Measurements from ENCODE around the gene SPATS2L. TPM values are rescaled to one million over a fixed set of nuclear protein-coding genes. Genes with fewer than 3 reads are reported as not detected.

SPATS2L gene
- polyA plus RNA-seq, 1 of the 3 experiments (the other 2 are of a cell fraction): 86.8 TPM

DNA sequence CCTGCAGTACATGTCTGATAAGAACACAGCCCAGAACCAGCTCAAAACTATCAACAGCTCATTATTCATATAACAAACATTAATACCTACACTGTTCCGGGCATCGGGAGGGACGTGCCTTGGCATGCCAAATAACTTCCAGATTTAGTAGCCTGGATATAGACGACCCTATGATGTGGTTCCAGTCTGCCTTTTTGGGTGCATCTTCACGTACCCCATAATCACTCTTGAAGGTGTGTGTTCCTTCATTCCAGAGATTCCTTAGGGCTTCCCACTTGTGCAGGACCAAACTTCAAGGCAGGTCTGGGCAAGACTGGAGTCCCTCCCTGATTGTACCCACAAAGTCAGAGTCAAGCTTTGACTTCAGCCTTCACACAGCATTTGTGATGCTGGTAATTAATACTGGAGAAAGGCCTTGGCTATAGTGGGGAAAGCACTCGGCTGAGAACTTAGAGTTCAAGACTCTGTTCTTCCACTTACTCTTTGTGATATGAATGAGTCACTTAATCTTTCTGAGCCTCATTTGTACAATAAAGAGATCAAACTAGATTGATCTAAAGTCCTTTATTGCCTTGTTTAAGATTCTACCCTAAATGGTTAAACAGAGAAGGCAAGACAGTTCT, 27.7 kb upstream of the SPATS2L start:
- Histone ChIP-seq H3K27ac (ENCODE audit: low read depth in 2 of 2, low read length in 1 of 2) (no peak overlapping the region), H3F3A (replicated peaks; ENCODE audit: insufficient read depth) (no peaks in the 10 kb centered on the region), H3K9me2 (peaks cover 4% of the 10 kb centered on the region; the same call in 1 of the 2 replicates), H3K4me1 (ENCODE audit: control insufficient read depth in 1 of 2, insufficient read depth in 2 of 2, low read depth in 1 of 2, low read length in 1 of 2) (no peaks in the 10 kb centered on the region; a peak in 1 of 4 replicates), H3K9me3 (no peaks in the 10 kb centered on the region), H2AFZ (ENCODE audit: low read depth) (0 out of 2 replicates have a peak overlapping the region, but pooled peaks have one; percentile 49), H3K79me2 (ENCODE audit: insufficient read depth) (no peaks in the 10 kb centered on the region), H3K9ac (no peak overlapping the region), H4K20me1 (ENCODE audit: insufficient read depth) (no peaks in the 10 kb centered on the region), H3K4me3 (ENCODE audit: low read depth in 2 of 2, low read length in 1 of 2) (no peak overlapping the region), H3K36me3 (replicated peaks in 1 of 2; ENCODE audit: control insufficient read depth in 1 of 2, insufficient read depth in 2 of 2, low read length in 1 of 2) (no peaks in the 10 kb centered on the region), H3K4me2 (no peak overlapping the region), H3K27me3 (ENCODE audit: insufficient read depth) (no peaks in the 10 kb centered on the region; the same call in 1 of the 2 replicates)
- POLR2A ChIA-PET: no interaction called here
- WGBS (ENCODE audit: low lambda C conversion rate): 88% methylated on average over 6 of the region's 6 CpGs
- no peak for DNase-seq
- no peak for TF ChIP-seq FOXJ3 (CRISPR knock-in tag; IDR thresholded peaks at IDR 0.05)
- TF ChIP-seq EZH2phosphoT487 (IDR thresholded peaks at IDR 0.05; ENCODE audit: borderline replicate concordance, low read depth): no peak
- no peak for TF ChIP-seq TEAD4 (IDR thresholded peaks at IDR 0.05; ENCODE audit: borderline replicate concordance, insufficient read depth)
- no peak for TF ChIP-seq FOSL2 (IDR thresholded peaks at IDR 0.05; ENCODE audit: borderline replicate concordance, low read depth)
- TF ChIP-seq RCOR1 (IDR thresholded peaks at IDR 0.05; ENCODE audit: low read length): no peak
- no peak for TF ChIP-seq POLR2AphosphoS5 (IDR thresholded peaks at IDR 0.05; ENCODE audit: low read depth, low read length)
- TF ChIP-seq YY1 (IDR thresholded peaks at IDR 0.05; ENCODE audit: low read depth): no peak
- no peak for TF ChIP-seq TAF1 (IDR thresholded peaks at IDR 0.05; ENCODE audit: borderline replicate concordance, low read depth, low read length)
- CTCF ChIA-PET: no interaction called here

DNA sequence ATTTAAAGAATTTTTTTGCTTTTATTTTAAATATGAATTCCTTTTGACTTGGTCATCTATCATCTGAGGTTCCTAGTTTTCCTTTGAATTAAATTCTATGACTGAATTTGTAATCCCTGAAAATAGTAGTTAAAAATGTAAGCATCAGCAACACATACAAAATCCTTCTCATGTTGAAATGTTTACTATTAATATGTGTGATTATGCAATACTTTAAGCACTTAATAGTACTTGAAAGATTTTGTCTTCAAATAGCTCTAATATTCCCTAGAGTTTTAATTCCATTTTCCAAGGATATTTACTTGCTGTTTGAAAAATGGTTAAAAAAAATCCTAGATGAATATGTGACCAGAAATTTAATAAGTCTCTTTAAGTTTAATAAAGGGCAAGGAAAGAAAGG, 26.6 kb upstream of the SPATS2L start:
- H3K4me2 ChIP-seq: no peak overlapping the region
- no peak for DNase-seq
- TF ChIP-seq, protein P1, sequence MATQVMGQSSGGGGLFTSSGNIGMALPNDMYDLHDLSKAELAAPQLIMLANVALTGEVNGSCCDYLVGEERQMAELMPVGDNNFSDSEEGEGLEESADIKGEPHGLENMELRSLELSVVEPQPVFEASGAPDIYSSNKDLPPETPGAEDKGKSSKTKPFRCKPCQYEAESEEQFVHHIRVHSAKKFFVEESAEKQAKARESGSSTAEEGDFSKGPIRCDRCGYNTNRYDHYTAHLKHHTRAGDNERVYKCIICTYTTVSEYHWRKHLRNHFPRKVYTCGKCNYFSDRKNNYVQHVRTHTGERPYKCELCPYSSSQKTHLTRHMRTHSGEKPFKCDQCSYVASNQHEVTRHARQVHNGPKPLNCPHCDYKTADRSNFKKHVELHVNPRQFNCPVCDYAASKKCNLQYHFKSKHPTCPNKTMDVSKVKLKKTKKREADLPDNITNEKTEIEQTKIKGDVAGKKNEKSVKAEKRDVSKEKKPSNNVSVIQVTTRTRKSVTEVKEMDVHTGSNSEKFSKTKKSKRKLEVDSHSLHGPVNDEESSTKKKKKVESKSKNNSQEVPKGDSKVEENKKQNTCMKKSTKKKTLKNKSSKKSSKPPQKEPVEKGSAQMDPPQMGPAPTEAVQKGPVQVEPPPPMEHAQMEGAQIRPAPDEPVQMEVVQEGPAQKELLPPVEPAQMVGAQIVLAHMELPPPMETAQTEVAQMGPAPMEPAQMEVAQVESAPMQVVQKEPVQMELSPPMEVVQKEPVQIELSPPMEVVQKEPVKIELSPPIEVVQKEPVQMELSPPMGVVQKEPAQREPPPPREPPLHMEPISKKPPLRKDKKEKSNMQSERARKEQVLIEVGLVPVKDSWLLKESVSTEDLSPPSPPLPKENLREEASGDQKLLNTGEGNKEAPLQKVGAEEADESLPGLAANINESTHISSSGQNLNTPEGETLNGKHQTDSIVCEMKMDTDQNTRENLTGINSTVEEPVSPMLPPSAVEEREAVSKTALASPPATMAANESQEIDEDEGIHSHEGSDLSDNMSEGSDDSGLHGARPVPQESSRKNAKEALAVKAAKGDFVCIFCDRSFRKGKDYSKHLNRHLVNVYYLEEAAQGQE (IDR thresholded peaks at IDR 0.05; ENCODE audit: low read depth, low read length): no peak
- TF ChIP-seq, protein P2, sequence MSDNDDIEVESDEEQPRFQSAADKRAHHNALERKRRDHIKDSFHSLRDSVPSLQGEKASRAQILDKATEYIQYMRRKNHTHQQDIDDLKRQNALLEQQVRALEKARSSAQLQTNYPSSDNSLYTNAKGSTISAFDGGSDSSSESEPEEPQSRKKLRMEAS (IDR thresholded peaks at IDR 0.05; ENCODE audit: low read depth): no peak
- TF ChIP-seq, protein P3, sequence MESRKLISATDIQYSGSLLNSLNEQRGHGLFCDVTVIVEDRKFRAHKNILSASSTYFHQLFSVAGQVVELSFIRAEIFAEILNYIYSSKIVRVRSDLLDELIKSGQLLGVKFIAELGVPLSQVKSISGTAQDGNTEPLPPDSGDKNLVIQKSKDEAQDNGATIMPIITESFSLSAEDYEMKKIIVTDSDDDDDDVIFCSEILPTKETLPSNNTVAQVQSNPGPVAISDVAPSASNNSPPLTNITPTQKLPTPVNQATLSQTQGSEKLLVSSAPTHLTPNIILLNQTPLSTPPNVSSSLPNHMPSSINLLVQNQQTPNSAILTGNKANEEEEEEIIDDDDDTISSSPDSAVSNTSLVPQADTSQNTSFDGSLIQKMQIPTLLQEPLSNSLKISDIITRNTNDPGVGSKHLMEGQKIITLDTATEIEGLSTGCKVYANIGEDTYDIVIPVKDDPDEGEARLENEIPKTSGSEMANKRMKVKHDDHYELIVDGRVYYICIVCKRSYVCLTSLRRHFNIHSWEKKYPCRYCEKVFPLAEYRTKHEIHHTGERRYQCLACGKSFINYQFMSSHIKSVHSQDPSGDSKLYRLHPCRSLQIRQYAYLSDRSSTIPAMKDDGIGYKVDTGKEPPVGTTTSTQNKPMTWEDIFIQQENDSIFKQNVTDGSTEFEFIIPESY (IDR thresholded peaks at IDR 0.05; ENCODE audit: borderline replicate concordance, low read depth): no peak
- TF ChIP-seq CHD2 (IDR thresholded peaks at IDR 0.05; ENCODE audit: low read length, partially characterized antibody): no peak
- no peak for TF ChIP-seq RFX5 (IDR thresholded peaks at IDR 0.05; ENCODE audit: low read length)
- TF ChIP-seq TEAD4 (IDR thresholded peaks at IDR 0.05; ENCODE audit: borderline replicate concordance, insufficient read depth): no peak
- no peak for TF ChIP-seq FOXJ3 (CRISPR knock-in tag; IDR thresholded peaks at IDR 0.05)
- TF ChIP-seq GABPA (IDR thresholded peaks at IDR 0.05; ENCODE audit: low read depth): no peak
- no peak for TF ChIP-seq RAD21 (IDR thresholded peaks at IDR 0.05; ENCODE audit: low read length)
- TF ChIP-seq MXI1 (IDR thresholded peaks at IDR 0.05; ENCODE audit: low read depth, low read length): no peak
- TF ChIP-seq POLR2AphosphoS5 (IDR thresholded peaks at IDR 0.05; ENCODE audit: low read depth, low read length): no peak
- TF ChIP-seq SIN3A (IDR thresholded peaks at IDR 0.05; ENCODE audit: borderline replicate concordance, low read depth, low read length): no peak
- TF ChIP-seq TCF12 (IDR thresholded peaks at IDR 0.05): no peak
- TF ChIP-seq, protein P4, sequence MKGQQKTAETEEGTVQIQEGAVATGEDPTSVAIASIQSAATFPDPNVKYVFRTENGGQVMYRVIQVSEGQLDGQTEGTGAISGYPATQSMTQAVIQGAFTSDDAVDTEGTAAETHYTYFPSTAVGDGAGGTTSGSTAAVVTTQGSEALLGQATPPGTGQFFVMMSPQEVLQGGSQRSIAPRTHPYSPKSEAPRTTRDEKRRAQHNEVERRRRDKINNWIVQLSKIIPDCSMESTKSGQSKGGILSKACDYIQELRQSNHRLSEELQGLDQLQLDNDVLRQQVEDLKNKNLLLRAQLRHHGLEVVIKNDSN (IDR thresholded peaks at IDR 0.05; ENCODE audit: borderline replicate concordance, low read depth): no peak
- no peak for TF ChIP-seq JUND (IDR thresholded peaks at IDR 0.05)
- TF ChIP-seq SMC3 (IDR thresholded peaks at IDR 0.05; ENCODE audit: low read depth, low read length): no peak

More for the DNA sequence above, 26.6 kb upstream of the SPATS2L start:
- no peaks in the 10 kb centered on the region for H4K20me1 ChIP-seq (ENCODE audit: insufficient read depth)
- ChIA-PET CTCF (no interaction called here), POLR2A (no interaction called here)
- H3K4me3 ChIP-seq (ENCODE audit: low read depth in 2 of 2, low read length in 1 of 2): no peak overlapping the region
- no peak overlapping the region for H3K9ac ChIP-seq
- no peaks in the 10 kb centered on the region; a peak in 1 of 4 replicates for H3K4me1 ChIP-seq (ENCODE audit: control insufficient read depth in 1 of 2, insufficient read depth in 2 of 2, low read depth in 1 of 2, low read length in 1 of 2)
- no peaks in the 10 kb centered on the region for H3F3A ChIP-seq (replicated peaks; ENCODE audit: insufficient read depth)
- H3K27ac ChIP-seq (ENCODE audit: low read depth in 2 of 2, low read length in 1 of 2): no peak overlapping the region
- no peaks in the 10 kb centered on the region for H3K36me3 ChIP-seq (replicated peaks in 1 of 2; ENCODE audit: control insufficient read depth in 1 of 2, insufficient read depth in 2 of 2, low read length in 1 of 2)
- H3K27me3 ChIP-seq (ENCODE audit: insufficient read depth): no peaks in the 10 kb centered on the region; the same call in 1 of the 2 replicates
- no peaks in the 10 kb centered on the region for H3K79me2 ChIP-seq (ENCODE audit: insufficient read depth)
- H3K9me3 ChIP-seq: no peaks in the 10 kb centered on the region
- no peak overlapping the region for H2AFZ ChIP-seq (ENCODE audit: low read depth)
- peaks cover 4% of the 10 kb centered on the region; the same call in 1 of the 2 replicates for H3K9me2 ChIP-seq
